Nephron progenitor cell (in vitro differentiated cells): Measurements from ENCODE around the gene RTBDN.

Experiments used
- DNase-seq: peaks from one replicate; pipeline ENCODE4 v3.0.0; 2021
- H3K27ac Mint-ChIP-seq: 2 replicates; pipeline ENCODE4 v1.8.0; 2021; ENCODE audit warnings: mild to moderate bottlenecking, moderate library complexity, mixed read lengths
- H3K27me3 Mint-ChIP-seq: 2 replicates; pipeline ENCODE4 v1.8.0; 2021; ENCODE audit warnings: mild to moderate bottlenecking, low read depth, mixed read lengths; ENCODE audit not compliant: poor library complexity
- H3K36me3 Mint-ChIP-seq: 2 replicates; pipeline ENCODE4 v1.8.0; 2021; ENCODE audit warnings: low read depth, mixed read lengths
- H3K4me1 Mint-ChIP-seq: 2 replicates; pipeline ENCODE4 v1.8.0; 2021; ENCODE audit warnings: mixed read lengths
- H3K4me3 Mint-ChIP-seq: 2 replicates; pipeline ENCODE4 v1.8.0; 2021; ENCODE audit warnings: mild to moderate bottlenecking, moderate library complexity, mixed read lengths
- H3K9me3 Mint-ChIP-seq: 2 replicates; pipeline ENCODE4 v1.8.0; 2021; ENCODE audit warnings: mild to moderate bottlenecking, moderate library complexity, mixed read lengths
- CTCF ChIP-seq: fragments of 200-600 bp; sonication (generic); IDR thresholded peaks from 2 replicates; pipeline ENCODE4 v1.5.0; 2021; ENCODE audit warnings: antibody characterized with exemption

The RTBDN gene

GRCh38 chr19:12791345-12792050, 42.9 kb downstream of the RTBDN start, which contains the start of gene JUNB:
TSS of gene JUNB (plus strand) at chr19:12791486. CDS start at chr19:12791772, 286 bp downstream.
- Mint-ChIP-seq H3K27me3 (peaks cover 4% of the 10 kb centered on the region), H3K36me3 (peaks cover 3% of the 10 kb centered on the region), H3K4me3 (peak within 1 kb of the TSS; percentile 87), H3K4me1 (peaks cover 53% of the 10 kb centered on the region), H3K27ac (peak within 1 kb of the TSS; percentile 99), H3K9me3 (no peaks in the 10 kb centered on the region)
- no peak for TF ChIP-seq CTCF
- peak; percentile 91 for DNase-seq

DNA sequence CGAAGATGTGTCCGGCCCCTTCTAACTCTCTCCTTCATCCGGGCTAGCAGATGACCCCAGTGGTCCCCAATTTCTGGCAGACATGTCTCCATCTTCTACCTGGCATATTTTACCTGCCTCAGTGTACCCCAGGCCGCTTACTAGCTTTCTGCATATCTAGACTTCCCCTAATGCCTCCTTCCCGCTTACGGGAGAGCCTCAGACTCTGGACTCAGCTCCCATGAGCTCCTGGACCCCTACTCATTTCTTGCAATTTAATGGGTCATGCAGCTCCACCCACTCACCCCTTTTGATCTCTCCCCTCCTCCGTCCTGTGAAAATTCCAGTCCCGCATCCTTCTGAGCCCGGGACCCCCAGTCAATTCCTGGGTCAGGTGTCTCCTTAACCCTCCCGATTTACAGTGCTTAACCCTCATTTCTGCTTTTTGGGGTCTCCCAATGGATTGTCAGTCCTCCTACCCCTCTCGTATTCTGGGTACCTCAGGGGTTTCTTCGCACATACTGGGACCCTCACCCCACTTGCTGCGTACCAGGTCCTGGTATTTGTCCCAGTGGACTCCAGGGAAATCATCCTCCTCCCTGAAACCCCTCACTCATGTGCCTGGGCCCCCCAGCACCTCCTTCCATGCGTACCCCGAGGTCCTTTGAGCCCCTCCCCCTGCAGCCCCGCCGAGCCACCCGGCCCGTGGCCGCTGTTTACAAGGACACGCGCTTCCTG, 43.6 kb downstream of the RTBDN start:
- Mint-ChIP-seq H3K9me3 (no peaks in the 10 kb centered on the region), H3K4me1 (peaks cover 46% of the 10 kb centered on the region), H3K36me3 (no peaks in the 10 kb centered on the region), H3K27me3 (peaks cover 4% of the 10 kb centered on the region), H3K27ac (peak overlapping the region; percentile 9), H3K4me3 (peak overlapping the region; percentile 87)
- TF ChIP-seq CTCF = no peak
- DNase-seq = no peak

- Mint-ChIP-seq H3K9me3 (no peaks in the 10 kb centered on the region), H3K27me3 (peaks cover 4% of the 10 kb centered on the region), H3K4me1 (peaks cover 43% of the 10 kb centered on the region), H3K36me3 (no peaks in the 10 kb centered on the region), H3K4me3 (peak overlapping the region; percentile 87), H3K27ac (no peak overlapping the region)
- peak; percentile 97 for DNase-seq
- TF ChIP-seq CTCF = no peak
Observed at GRCh38 chr19:12789904-12790619, 44.3 kb downstream of the RTBDN start.

DNA sequence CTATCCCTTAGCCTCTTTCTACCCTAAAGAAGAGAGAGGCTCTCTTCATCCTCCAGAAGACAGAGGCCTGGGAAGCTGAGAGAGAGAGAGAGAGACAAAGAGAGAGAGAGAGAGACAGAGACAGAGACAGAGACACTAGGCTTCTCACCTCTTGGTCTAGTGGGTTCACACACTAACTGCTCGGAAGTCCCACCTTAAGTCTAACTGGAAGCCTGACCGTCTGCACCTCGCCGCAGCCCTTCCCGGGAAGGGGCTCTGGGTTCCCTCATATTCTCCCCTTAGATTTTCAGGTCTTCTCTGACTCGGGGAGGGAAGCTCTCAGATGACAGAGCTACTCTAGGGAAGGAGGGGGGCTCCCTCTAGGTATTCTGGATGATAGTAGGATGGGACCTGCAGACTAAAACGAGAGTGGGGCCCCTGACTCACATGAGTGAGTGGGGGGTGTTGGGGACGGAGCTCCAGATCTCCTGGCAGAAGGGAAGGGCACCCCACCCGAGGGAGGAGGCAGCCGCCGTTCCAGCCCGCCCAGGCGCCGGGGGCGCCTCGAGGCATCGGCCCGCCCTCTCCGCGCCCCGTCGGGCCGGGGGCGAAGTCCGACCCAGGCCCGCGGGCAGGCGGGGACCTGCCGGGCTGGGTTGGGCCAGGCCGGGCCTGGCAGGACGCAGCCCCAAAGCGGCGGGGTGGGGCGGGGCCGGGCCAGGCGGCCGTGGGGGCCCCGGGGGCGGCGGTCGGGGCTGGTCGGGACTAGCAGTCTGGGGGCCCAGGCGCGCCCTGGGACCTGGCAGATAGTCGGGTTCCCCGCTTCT, 45.1 kb downstream of the RTBDN start:
- H3K27ac Mint-ChIP-seq = peak overlapping the region; percentile 97
- TF ChIP-seq CTCF = no peak
- H3K4me1 Mint-ChIP-seq = peaks cover 39% of the 10 kb centered on the region
- no peaks in the 10 kb centered on the region for H3K36me3 Mint-ChIP-seq
- no peaks in the 10 kb centered on the region for H3K9me3 Mint-ChIP-seq
- DNase-seq = no peak
- peak overlapping the region; percentile 81 for H3K4me3 Mint-ChIP-seq
- H3K27me3 Mint-ChIP-seq = peaks cover 4% of the 10 kb centered on the region

GRCh38 chr19:12788682-12789097, 45.7 kb downstream of the RTBDN start:
- DNase-seq = peak; percentile 58
- Mint-ChIP-seq H3K27ac (peak overlapping the region; percentile 97), H3K4me1 (peaks cover 35% of the 10 kb centered on the region), H3K27me3 (peaks cover 4% of the 10 kb centered on the region), H3K4me3 (peak overlapping the region; percentile 81), H3K9me3 (no peaks in the 10 kb centered on the region), H3K36me3 (no peaks in the 10 kb centered on the region)
- TF ChIP-seq CTCF = no peak
